Transverse colon (tissue), 4 donors: ENCODE data around the gene ATOH8. TPM values are rescaled to one million over a fixed set of nuclear protein-coding genes. Genes with fewer than 3 reads are reported as not detected.

Source experiments
- DNase-seq: peaks from one replicate; pipeline ENCODE4 v3.0.0-alpha.2; 2019
- H3K27ac ChIP-seq, 4 donors: fragments of 200-600 bp; sonication (generic); 2 replicates each; pipeline ENCODE4 v1.5.1; 2016 to 2018; ENCODE audit warnings: inconsistent platforms in 4 of 4
- H3K27me3 ChIP-seq: fragments of 200-600 bp; sonication (generic); 2 replicates; pipeline ENCODE4 v1.5.1; 2017; ENCODE audit warnings: inconsistent platforms
- H3K36me3 ChIP-seq, 4 donors: fragments of 200-600 bp; sonication (generic); 2 replicates each; pipeline ENCODE4 v1.5.1; 2017 to 2019; ENCODE audit warnings: inconsistent platforms in 4 of 4
- H3K4me1 ChIP-seq, 4 donors: fragments of 200-600 bp; sonication (generic); 2 replicates each; pipeline ENCODE4 v1.5.1; 2017 to 2020; ENCODE audit warnings: inconsistent platforms in 4 of 4
- H3K4me3 ChIP-seq, 4 donors: fragments of 200-600 bp; sonication (generic); 1 replicate in 1 of 4; 2 replicates in 3 of 4; pipeline versions ENCODE4 v1.5.1 to v1.6.1; 2017 to 2019; ENCODE audit warnings: inconsistent platforms in 4 of 4
- H3K9me3 ChIP-seq, 2 donors: fragments of 200-600 bp; sonication (generic); 2 replicates each; pipeline ENCODE4 v1.5.1; 2017 to 2019; ENCODE audit warnings: inconsistent platforms in 2 of 2
- CTCF ChIP-seq, 5 experiments: fragments of 200-600 bp in 3 of 5; fragments of 450-650 bp in 2 of 5; sonication (generic) in 3 of 5; IDR thresholded peaks; 1 replicate in 2 of 5; 2 replicates in 3 of 5; pipeline ENCODE4 v1.5.1; 2016 to 2017; ENCODE audit warnings: antibody characterized with exemption in 5 of 5, inconsistent platforms in 3 of 5, mild to moderate bottlenecking in 2 of 5, moderate library complexity in 1 of 5
- EP300 ChIP-seq: sonication (generic); formaldehyde crosslinking; IDR thresholded peaks from one replicate; pipeline ENCODE4 v1.6.1; 2017; ENCODE audit warnings: antibody characterized with exemption, low read depth
- POLR2A ChIP-seq: fragments of 450-650 bp; IDR thresholded peaks from one replicate; pipeline ENCODE4 v1.6.1; 2016; ENCODE audit warnings: antibody characterized with exemption, mild to moderate bottlenecking, moderate library complexity
- POLR2AphosphoS5 ChIP-seq, 3 donors: sonication (generic); formaldehyde crosslinking; IDR thresholded peaks; one replicate each; pipeline ENCODE4 v1.6.1; 2016; ENCODE audit warnings: antibody characterized with exemption in 3 of 3
- WGBS, 2 donors: methylation state at CpG; one replicate each; pipeline ENCODE4 v1.1.5; 2018; ENCODE audit warnings: low coverage in 1 of 2; 5-methylcytosine and 5-hydroxymethylcytosine counted together
- in situ Hi-C, 4 donors: fragments of 200-750 bp; cut with MboI; loops; one replicate each; pipeline versions ENCODE4 v1.15.0 to v1.15.1; 2017; ENCODE audit warnings: low sequenced_read_pairs in 3 of 4, low pct_ligation_motif_present in 1 of 4, low pct_unique_long_range_greater_than_20kb in 1 of 4
- intact Hi-C: fragments of 100-400 bp; cut with DNase I; formaldehyde crosslinking; loops from one replicate; pipeline ENCODE4 v1.15.1; 2023; ENCODE audit warnings: low total_unique reads
- total RNA-seq, 4 donors: library from RNA; depleted of rRNA; stranded (reverse); fragments of >200 nt; gene quantifications; one replicate each; pipeline ENCODE4 v1.1.0, GENCODE V29; 2016

ATOH8 gene
- total RNA-seq, 4 donors from 2014 or later: 7.4 to 32.6 (median 14.4) TPM

- no peak overlapping the region for H3K27ac ChIP-seq
- no peaks in the 10 kb centered on the region for H3K4me1 ChIP-seq
- H3K4me3 ChIP-seq: no peak overlapping the region
- H3K36me3 ChIP-seq: no peaks in the 10 kb centered on the region
- TF ChIP-seq POLR2AphosphoS5 (IDR thresholded peaks at IDR 0.05) (no peak), EP300 (no peak), CTCF (IDR thresholded peaks at IDR 0.05) (no peak)
- no peak for DNase-seq
- in situ Hi-C loops (no loop called here), intact Hi-C loops (no loop called here)
- WGBS, 2 donors: 93 to 100% methylated on average over 1 of the region's 1 CpG
- H3K9me3 ChIP-seq: no peaks in the 10 kb centered on the region
- H3K27me3 ChIP-seq: no peaks in the 10 kb centered on the region
These were observed 33.3 kb upstream of the ATOH8 start for GRCh38 chr2:85720533-85720932.

- H3K27ac ChIP-seq: no peak overlapping the region
- no peaks in the 10 kb centered on the region for H3K4me1 ChIP-seq
- no peaks in the 10 kb centered on the region for H3K9me3 ChIP-seq
- DNase-seq: no peak
- no peak overlapping the region for H3K4me3 ChIP-seq
- intact Hi-C loops: no loop called here
- in situ Hi-C loops: no loop called here
- no peaks in the 10 kb centered on the region for H3K27me3 ChIP-seq
- no peaks in the 10 kb centered on the region for H3K36me3 ChIP-seq
- WGBS, 2 donors: 81 to 87% methylated on average over 3 to 4 of the region's 4 CpGs
- TF ChIP-seq CTCF (IDR thresholded peaks at IDR 0.05): no peak
- TF ChIP-seq EP300: no peak
- no peak for TF ChIP-seq POLR2A
- TF ChIP-seq POLR2AphosphoS5 (IDR thresholded peaks at IDR 0.05): no peak
These were observed 32.1 kb upstream of the ATOH8 start for GRCh38 chr2:85721641-85722040.

- Histone ChIP-seq H3K4me1 (no peaks in the 10 kb centered on the region), H3K36me3 (no peaks in the 10 kb centered on the region), H3K4me3 (no peak overlapping the region), H3K9me3 (no peaks in the 10 kb centered on the region), H3K27me3 (no peaks in the 10 kb centered on the region), H3K27ac (no peak overlapping the region)
- 84 to 92% methylated on average over 4 to 6 of the region's 6 CpGs for WGBS, 2 donors
- in situ Hi-C loops (no loop called here), intact Hi-C loops (no loop called here)
- no peak for DNase-seq
- no peak for TF ChIP-seq CTCF (IDR thresholded peaks at IDR 0.05)
- no peak for TF ChIP-seq POLR2A
- no peak for TF ChIP-seq POLR2AphosphoS5 (IDR thresholded peaks at IDR 0.05)
- no peak for TF ChIP-seq EP300
These were observed 31.3 kb upstream of the ATOH8 start for GRCh38 chr2:85722519-85722918.

DNA sequence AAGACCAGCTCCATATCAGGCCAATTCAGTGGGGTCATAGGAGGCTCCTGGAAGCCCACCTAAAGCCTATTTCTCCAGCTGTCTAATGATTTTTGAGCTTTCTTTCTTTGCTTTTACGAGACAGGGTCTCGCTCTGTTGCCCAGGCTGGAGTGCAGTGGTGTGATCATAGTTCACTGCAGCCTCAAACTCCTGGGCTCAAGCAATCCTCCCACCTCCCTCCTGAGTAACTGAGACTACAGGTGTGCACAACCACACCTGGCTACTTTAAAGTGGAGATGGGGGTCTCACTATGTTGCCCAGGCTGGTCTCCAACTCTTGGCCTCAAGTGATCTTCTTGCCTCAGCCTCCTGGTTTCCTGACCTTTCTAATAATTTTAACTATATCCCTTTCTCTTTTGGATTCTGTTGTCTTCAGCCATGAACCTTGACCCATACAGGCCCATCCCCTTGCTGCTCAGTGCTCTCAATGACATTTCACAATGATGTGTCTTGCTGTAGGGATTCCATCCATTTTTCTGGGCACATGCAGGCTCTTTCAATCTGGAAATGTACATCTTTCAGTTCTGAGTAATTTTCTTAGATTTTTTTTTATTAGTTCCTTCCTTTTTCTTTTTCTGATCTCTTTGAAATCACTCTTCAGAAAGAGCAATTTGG, 30.0 kb upstream of the ATOH8 start:
- Histone ChIP-seq H3K27me3 (peaks cover 4% of the 10 kb centered on the region), H3K27ac (no peak overlapping the region), H3K9me3 (no peaks in the 10 kb centered on the region), H3K36me3 (no peaks in the 10 kb centered on the region), H3K4me3 (no peak overlapping the region), H3K4me1 (peaks cover 0 to 5% (median 2%) of the 10 kb centered on the region in 4 donors)
- TF ChIP-seq EP300: no peak
- TF ChIP-seq CTCF (IDR thresholded peaks at IDR 0.05): no peak
- no peak for TF ChIP-seq POLR2A
- intact Hi-C loops: no loop called here
- no peak for DNase-seq
- in situ Hi-C loops: no loop called here
- WGBS, 2 donors: 95% methylated on average over 2 of the region's 2 CpGs; no CpG with 5 or more reads in 1 of the 2 donors
